ENCODE data around the gene BRAP.
"Not testable (repeated sequence)": the region's sequence is repeated elsewhere in the genome, so short reads cannot be mapped to it uniquely, and the experiment has no call there.

Gene BRAP

DNA sequence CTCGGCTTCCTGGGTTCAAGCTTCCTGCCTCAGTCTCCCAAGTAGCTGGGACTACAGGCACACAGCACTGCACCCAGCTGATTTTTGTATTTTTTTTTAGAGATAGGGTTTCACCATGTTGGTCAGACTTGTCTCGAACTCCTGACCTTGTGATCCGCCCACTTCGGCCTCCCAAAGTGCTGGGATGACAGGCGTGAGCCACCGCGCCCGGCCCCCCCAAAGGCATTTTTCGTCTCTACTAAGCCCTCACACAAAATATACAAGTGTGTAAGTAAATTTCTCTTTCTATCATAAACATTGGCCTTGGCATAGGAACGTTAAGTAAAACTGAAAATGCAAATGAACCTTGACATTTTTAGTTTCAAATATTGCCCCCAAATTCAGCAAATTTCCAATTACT, 2.2 kb upstream of the BRAP start:
- Histone ChIP-seq H3K4me1 (ENCODE audit: insufficient read depth, insufficient read length) (peaks cover 3% of the 10 kb centered on the region), H3K27me3 (ENCODE audit: insufficient read depth, insufficient read length) (no peaks in the 10 kb centered on the region), H3K9me3 (ENCODE audit: insufficient read depth, low read length) (no peaks in the 10 kb centered on the region), H3K9ac (ENCODE audit: insufficient read length, low read depth) (no peak overlapping the region), H3K36me3 (ENCODE audit: insufficient read depth, insufficient read length, low read length) (peaks cover 18% of the 10 kb centered on the region), H3K4me3 (ENCODE audit: insufficient read length, low read depth) (no peak overlapping the region)
- no peak for DNase-seq (ENCODE audit: low read depth, low spot score)
- TF ChIP-seq ZNF274 (IDR thresholded peaks at IDR 0.05; ENCODE audit: low read depth, low read length) (no peak), YY1 (IDR thresholded peaks at IDR 0.05; ENCODE audit: insufficient read depth, insufficient read length) (no peak), SUZ12 (IDR thresholded peaks at IDR 0.05; ENCODE audit: extremely low read depth, insufficient read depth, insufficient read length) (no peak)

DNA sequence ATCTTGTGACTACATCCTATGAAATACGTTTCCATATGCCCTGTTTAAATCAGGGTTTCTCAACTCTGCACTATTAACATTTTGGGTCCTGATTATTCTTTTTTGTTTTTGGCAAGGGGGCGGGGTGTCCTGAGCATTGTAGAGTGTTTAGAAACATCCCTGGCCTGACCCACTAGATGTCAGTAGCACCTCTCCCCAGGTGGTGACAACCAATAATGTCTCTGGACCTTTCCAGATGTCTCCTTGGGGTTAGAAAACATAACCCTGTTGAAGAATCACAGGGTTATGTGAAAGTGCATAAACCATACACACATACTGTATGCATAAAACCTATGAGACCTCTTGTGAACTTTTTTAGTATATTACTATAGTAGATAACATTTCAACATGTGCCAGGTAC, 1.5 kb upstream of the BRAP start:
- H3K9ac ChIP-seq (ENCODE audit: insufficient read length, low read depth) = peak overlapping the region; percentile 94

DNA sequence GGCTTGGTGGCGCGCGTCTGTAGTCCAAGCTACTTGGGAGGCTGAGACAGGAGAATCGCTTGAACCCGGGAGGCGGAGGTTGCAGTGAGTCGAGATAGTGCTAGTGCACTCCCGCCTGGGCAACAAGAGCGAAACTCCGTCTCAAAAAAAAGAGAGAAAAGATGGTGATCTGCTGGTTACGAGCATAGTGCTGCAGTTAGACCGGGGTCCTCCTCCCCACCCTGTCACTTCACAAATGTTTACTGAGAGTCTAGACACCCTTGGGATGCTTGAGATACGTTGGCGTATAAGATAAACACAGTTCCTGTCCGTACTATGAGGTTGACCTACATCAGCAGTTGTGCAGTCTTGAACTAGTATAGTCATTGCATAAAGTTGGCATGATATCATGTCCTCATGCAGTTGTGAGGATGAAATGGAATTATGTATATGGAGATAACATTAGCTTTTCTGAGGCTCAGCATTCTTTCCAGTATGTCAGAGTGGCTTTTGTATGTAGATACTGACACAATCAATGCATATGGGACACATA, 884 bp upstream of the BRAP start:
- peaks cover 3% of the 10 kb centered on the region for H3K4me1 ChIP-seq (ENCODE audit: insufficient read depth, insufficient read length)

More for the DNA sequence above, 1.5 kb upstream of the BRAP start:
- no peak for DNase-seq (ENCODE audit: low read depth, low spot score)
- TF ChIP-seq SUZ12 (IDR thresholded peaks at IDR 0.05; ENCODE audit: extremely low read depth, insufficient read depth, insufficient read length) (no peak), ZNF274 (IDR thresholded peaks at IDR 0.05; ENCODE audit: low read depth, low read length) (no peak), YY1 (IDR thresholded peaks at IDR 0.05; ENCODE audit: insufficient read depth, insufficient read length) (no peak)
- peak overlapping the region; percentile 93 for H3K4me3 ChIP-seq (ENCODE audit: insufficient read length, low read depth)
- peaks cover 19% of the 10 kb centered on the region for H3K36me3 ChIP-seq (ENCODE audit: insufficient read depth, insufficient read length, low read length)
- H3K4me1 ChIP-seq (ENCODE audit: insufficient read depth, insufficient read length) = peaks cover 3% of the 10 kb centered on the region
- H3K27me3 ChIP-seq (ENCODE audit: insufficient read depth, insufficient read length) = no peaks in the 10 kb centered on the region
- no peaks in the 10 kb centered on the region for H3K9me3 ChIP-seq (ENCODE audit: insufficient read depth, low read length)

DNA sequence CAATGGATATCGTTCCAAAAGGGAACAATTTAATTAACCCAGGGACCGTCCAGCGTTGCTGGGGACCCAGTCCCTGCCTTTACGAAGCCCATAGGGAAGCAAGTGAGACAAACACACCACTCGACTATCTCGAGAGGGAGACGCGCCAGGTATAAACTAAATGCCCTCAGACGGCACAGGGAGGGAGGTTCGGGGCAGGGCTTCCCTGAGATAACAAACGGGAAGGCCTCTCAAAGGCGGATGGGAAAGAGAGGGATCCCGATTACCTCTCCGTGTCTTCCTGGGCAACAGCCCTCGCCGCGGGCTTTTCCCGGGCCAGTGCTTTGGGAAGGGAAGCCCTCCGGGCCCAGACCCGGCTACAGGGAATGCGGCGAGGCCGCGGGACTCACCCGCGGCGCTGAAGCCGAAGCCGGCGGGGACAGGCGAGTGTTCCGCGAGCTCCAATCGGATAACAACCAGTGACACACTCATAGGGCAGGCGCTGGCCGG, 390 bp downstream of the BRAP start:
- Histone ChIP-seq H3K27me3 (ENCODE audit: insufficient read depth, insufficient read length) (no peaks in the 10 kb centered on the region), H3K9me3 (ENCODE audit: insufficient read depth, low read length) (no peaks in the 10 kb centered on the region), H3K4me3 (ENCODE audit: insufficient read length, low read depth) (peak overlapping the region; percentile 93), H3K9ac (ENCODE audit: insufficient read length, low read depth) (peak overlapping the region; percentile 94), H3K4me1 (ENCODE audit: insufficient read depth, insufficient read length) (peaks cover 3% of the 10 kb centered on the region), H3K36me3 (ENCODE audit: insufficient read depth, insufficient read length, low read length) (peaks cover 30% of the 10 kb centered on the region)
- TF ChIP-seq ZNF274 (IDR thresholded peaks at IDR 0.05; ENCODE audit: low read depth, low read length) (no peak), YY1 (IDR thresholded peaks at IDR 0.05; ENCODE audit: insufficient read depth, insufficient read length) (no peak), SUZ12 (IDR thresholded peaks at IDR 0.05; ENCODE audit: extremely low read depth, insufficient read depth, insufficient read length) (no peak)
- no peak for DNase-seq (ENCODE audit: low read depth, low spot score)

More for the DNA sequence above, 884 bp upstream of the BRAP start:
- H3K4me3 ChIP-seq (ENCODE audit: insufficient read length, low read depth) = peak overlapping the region; percentile 93
- no peaks in the 10 kb centered on the region for H3K9me3 ChIP-seq (ENCODE audit: insufficient read depth, low read length)
- TF ChIP-seq ZNF274 (IDR thresholded peaks at IDR 0.05; ENCODE audit: low read depth, low read length) (no peak), YY1 (IDR thresholded peaks at IDR 0.05; ENCODE audit: insufficient read depth, insufficient read length) (no peak), SUZ12 (IDR thresholded peaks at IDR 0.05; ENCODE audit: extremely low read depth, insufficient read depth, insufficient read length) (no peak)
- no peak for DNase-seq (ENCODE audit: low read depth, low spot score)
- peaks cover 22% of the 10 kb centered on the region for H3K36me3 ChIP-seq (ENCODE audit: insufficient read depth, insufficient read length, low read length)
- H3K27me3 ChIP-seq (ENCODE audit: insufficient read depth, insufficient read length) = no peaks in the 10 kb centered on the region
- H3K9ac ChIP-seq (ENCODE audit: insufficient read length, low read depth) = peak overlapping the region; percentile 94

DNA sequence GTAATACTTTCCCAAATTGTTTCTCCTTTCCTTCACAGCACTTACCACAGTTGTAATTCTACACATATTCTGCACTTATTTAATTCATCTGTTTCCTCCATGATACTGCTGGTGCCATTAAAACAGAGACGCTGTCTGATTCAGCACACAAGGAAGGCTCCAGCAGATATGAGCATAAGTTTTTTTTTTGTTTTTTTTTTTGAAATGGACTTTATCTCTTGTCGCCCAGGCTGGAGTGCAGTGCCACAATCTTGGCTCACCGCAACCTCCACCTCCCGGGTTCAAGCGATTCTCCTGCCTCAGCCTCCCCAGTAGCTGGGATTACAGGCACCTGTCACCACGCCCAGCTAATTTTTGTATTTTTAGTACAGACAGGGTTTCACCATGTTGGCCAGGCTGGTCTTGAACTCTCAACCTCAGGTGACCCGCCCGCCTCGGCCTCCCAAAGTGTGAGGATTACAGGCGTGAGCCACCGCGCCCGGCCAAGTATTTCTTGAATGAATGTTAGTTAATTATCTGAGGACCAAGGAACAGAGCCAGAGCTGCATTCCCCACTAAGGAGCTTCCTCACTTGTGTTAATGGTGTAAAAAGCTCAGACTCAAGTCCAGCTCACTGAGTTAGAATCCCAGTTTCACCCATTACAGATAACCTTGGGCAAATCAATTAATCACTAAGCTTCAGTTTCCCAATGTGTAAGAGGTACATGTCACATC, 1.1 kb downstream of the BRAP start:
- H3K4me3 ChIP-seq (ENCODE audit: insufficient read length, low read depth) = peak overlapping the region; percentile 93
- not testable (repeated sequence) for H3K9me3 ChIP-seq (ENCODE audit: insufficient read depth, low read length); H3K27me3 ChIP-seq (ENCODE audit: insufficient read depth, insufficient read length); H3K4me1 ChIP-seq (ENCODE audit: insufficient read depth, insufficient read length); DNase-seq (ENCODE audit: low read depth, low spot score)
- peaks cover 36% of the 10 kb centered on the region for H3K36me3 ChIP-seq (ENCODE audit: insufficient read depth, insufficient read length, low read length)
- peak overlapping the region; percentile 94 for H3K9ac ChIP-seq (ENCODE audit: insufficient read length, low read depth)

DNA sequence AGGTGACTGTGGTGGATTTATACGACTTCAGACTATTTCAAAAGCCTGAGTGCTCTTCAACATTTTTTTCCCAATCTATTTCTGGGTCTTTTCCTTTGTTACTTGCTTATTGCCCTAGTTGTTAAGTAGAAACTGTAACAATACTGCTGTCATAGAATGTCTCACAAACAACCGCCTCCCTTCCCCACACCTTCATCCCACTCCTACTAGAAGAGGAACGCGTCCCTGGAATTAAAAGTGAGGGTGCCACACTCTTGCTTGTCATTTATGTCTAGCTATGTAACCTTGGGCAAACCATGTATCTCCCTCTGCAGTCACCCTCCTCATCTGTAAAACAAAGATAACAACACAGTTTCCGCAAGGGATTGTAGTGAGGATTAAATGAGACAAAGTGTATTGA, 8.6 kb downstream of the BRAP start:
- H3K4me1 ChIP-seq (ENCODE audit: insufficient read depth, insufficient read length) = no peaks in the 10 kb centered on the region
- H3K9ac ChIP-seq (ENCODE audit: insufficient read length, low read depth) = no peak overlapping the region
- peaks cover 94% of the 10 kb centered on the region for H3K36me3 ChIP-seq (ENCODE audit: insufficient read depth, insufficient read length, low read length)
- H3K4me3 ChIP-seq (ENCODE audit: insufficient read length, low read depth) = no peak overlapping the region
- H3K9me3 ChIP-seq (ENCODE audit: insufficient read depth, low read length) = no peaks in the 10 kb centered on the region
- no peak for DNase-seq (ENCODE audit: low read depth, low spot score)
- TF ChIP-seq ZNF274 (IDR thresholded peaks at IDR 0.05; ENCODE audit: low read depth, low read length) = no peak
- TF ChIP-seq SUZ12 (IDR thresholded peaks at IDR 0.05; ENCODE audit: extremely low read depth, insufficient read depth, insufficient read length) = no peak
- no peak for TF ChIP-seq YY1 (IDR thresholded peaks at IDR 0.05; ENCODE audit: insufficient read depth, insufficient read length)
- no peaks in the 10 kb centered on the region for H3K27me3 ChIP-seq (ENCODE audit: insufficient read depth, insufficient read length)

DNA sequence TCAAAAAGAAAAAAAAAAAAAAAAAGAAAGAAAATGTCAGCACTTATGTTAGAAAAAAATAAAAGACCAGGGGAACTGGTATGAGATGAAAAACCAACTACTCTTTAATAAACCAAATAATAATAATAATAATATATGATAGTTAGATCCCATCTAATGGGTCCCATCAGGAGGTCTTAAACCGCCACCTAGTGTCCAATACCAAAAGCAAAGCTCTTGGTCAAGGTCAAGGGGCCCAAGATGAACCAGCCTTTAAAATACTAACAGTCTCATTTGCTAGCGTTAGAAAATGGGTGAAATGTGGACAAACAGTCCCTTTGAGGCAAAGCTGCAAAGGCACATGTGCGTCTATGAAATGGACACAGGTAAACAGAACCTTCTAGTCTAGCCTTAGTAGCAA, 12.3 kb downstream of the BRAP start:
- Histone ChIP-seq H3K36me3 (ENCODE audit: insufficient read depth, insufficient read length, low read length) (peaks cover 88% of the 10 kb centered on the region), H3K9ac (ENCODE audit: insufficient read length, low read depth) (no peak overlapping the region)

More for the DNA sequence above, 12.3 kb downstream of the BRAP start:
- H3K4me1 ChIP-seq (ENCODE audit: insufficient read depth, insufficient read length) = no peaks in the 10 kb centered on the region
- H3K9me3 ChIP-seq (ENCODE audit: insufficient read depth, low read length) = no peaks in the 10 kb centered on the region
- no peak for DNase-seq (ENCODE audit: low read depth, low spot score)
- no peaks in the 10 kb centered on the region for H3K27me3 ChIP-seq (ENCODE audit: insufficient read depth, insufficient read length)
- TF ChIP-seq ZNF274 (IDR thresholded peaks at IDR 0.05; ENCODE audit: low read depth, low read length) (no peak), YY1 (IDR thresholded peaks at IDR 0.05; ENCODE audit: insufficient read depth, insufficient read length) (no peak)
- H3K4me3 ChIP-seq (ENCODE audit: insufficient read length, low read depth) = no peak overlapping the region
